Measurements from ENCODE around the gene TMEM178B.
"Not testable (repeated sequence)": the region's sequence is repeated elsewhere in the genome, so short reads cannot be mapped to it uniquely, and the experiment has no call there.

The TMEM178B gene

DNA sequence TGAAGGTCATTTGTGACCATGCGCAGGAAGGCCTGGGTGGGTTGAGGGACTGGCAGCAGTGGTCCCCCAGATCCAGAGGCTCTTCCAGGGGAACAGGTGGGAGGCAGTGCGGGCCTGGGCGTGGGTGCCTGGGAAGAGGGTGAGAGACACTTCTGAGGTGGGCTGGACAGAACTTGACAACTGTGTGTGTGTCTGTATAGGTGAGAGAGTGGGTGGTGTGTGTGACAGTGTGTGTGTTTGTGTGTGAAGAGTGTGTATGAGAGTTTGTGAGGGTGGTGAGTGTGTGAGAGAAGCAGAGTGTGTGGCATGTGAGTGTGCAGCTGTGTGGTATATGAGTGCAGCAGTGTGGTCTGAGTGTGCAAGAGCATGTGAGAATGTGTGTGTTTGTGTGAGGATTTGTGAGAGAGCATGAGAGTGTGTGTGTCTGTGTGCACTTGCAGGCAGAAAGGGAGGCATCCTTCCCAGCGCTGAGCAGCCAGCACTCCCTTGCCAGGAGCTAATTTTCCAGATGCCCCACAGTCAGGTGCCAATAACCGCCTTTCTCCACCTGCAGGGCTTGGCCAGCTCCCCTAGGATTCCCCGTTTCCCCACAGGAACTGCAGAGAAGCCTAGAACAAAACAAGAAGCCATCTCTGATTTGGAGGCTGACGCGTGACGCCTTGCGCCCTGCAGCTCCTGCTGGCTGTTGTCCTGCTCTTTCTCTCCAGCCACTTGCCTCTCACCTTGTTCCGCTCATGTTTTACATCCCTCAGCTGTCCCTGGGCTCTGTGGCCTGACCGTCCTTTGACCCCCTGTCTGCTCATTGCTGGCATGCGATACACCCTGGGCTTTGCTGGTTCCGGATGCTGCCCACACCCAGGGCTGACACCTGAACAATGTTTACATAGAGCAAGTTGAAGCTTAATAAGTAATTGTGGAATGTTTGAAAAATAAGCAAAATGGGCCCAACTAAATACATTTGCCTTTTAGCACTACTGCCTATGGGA, 88.0 kb downstream of the TMEM178B start:
- Histone ChIP-seq H3K27me3 (no peaks in the 10 kb centered on the region), H3K4me3 (no peak overlapping the region), H3K9ac (no peak overlapping the region), H4K20me1 (no peaks in the 10 kb centered on the region), H3K36me3 (no peaks in the 10 kb centered on the region), H3K9me3 (replicated peaks in 1 of 11) (peaks cover 0 to 10% (median 7%) of the 10 kb centered on the region in 11 experiments; a peak in 9 of 22 replicates), H3K4me2 (no peak overlapping the region), H3K27ac (no peak overlapping the region), H3K4me1 (peaks cover 5 to 26% (median 24%) of the 10 kb centered on the region in 10 experiments; a peak in 19 of 20 replicates)
- no peak for TF ChIP-seq Cebpa-rat (IDR thresholded peaks at IDR 0.05)

- Histone ChIP-seq H3K9ac (no peak overlapping the region), H3K27me3 (no peaks in the 10 kb centered on the region), H3K4me2 (0 out of 22 replicates have a peak overlapping the region, but pooled peaks of 1 of the 11 experiments have one; percentile 2), H3K9me3 (replicated peaks in 1 of 11) (peaks cover 0 to 17% (median 9%) of the 10 kb centered on the region in 11 experiments; a peak in 11 of 22 replicates), H4K20me1 (no peaks in the 10 kb centered on the region), H3K4me3 (no peak overlapping the region), H3K36me3 (no peaks in the 10 kb centered on the region), H3K27ac (no peak overlapping the region), H3K4me1 (peaks cover 0 to 16% (median 12%) of the 10 kb centered on the region in 10 experiments; a peak in 11 of 20 replicates)
- TF ChIP-seq Cebpa-rat (IDR thresholded peaks at IDR 0.05), result no peak
Measured at GRCh38 chr7:141165521-141165920, 91.7 kb downstream of the TMEM178B start.

- peaks cover 0 to 17% (median 9%) of the 10 kb centered on the region in 11 experiments; a peak in 11 of 22 replicates for H3K9me3 ChIP-seq (replicated peaks in 1 of 11)
- no peaks in the 10 kb centered on the region for H3K27me3 ChIP-seq
- H3K4me2 ChIP-seq, result peak overlapping the region in 2 of 11 experiments; percentile 48 to 56; a peak in 1 of 22 replicates
- no peak overlapping the region for H3K4me3 ChIP-seq
- no peak for TF ChIP-seq Cebpa-rat (IDR thresholded peaks at IDR 0.05)
- no peak overlapping the region for H3K9ac ChIP-seq
- peaks cover 0 to 16% (median 12%) of the 10 kb centered on the region in 10 experiments; a peak in 11 of 20 replicates for H3K4me1 ChIP-seq
- H3K27ac ChIP-seq, result no peak overlapping the region
- no peaks in the 10 kb centered on the region for H3K36me3 ChIP-seq
- no peaks in the 10 kb centered on the region for H4K20me1 ChIP-seq
Measured at GRCh38 chr7:141166926-141167325, 93.1 kb downstream of the TMEM178B start.

GRCh38 chr7:141167381-141167964, 93.6 kb downstream of the TMEM178B start:
- TF ChIP-seq Cebpa-rat (IDR thresholded peaks at IDR 0.05), result no peak
- 0 out of 22 replicates have a peak overlapping the region, but pooled peaks of 1 of the 11 experiments have one; percentile 28 for H3K9ac ChIP-seq
- H3K4me1 ChIP-seq, result peaks cover 0 to 16% (median 12%) of the 10 kb centered on the region in 10 experiments; a peak in 11 of 20 replicates
- no peaks in the 10 kb centered on the region for H4K20me1 ChIP-seq
- peak overlapping the region in 8 of 11 experiments; percentile 3 to 56 (median 37); a peak in 12 of 22 replicates for H3K4me2 ChIP-seq
- H3K4me3 ChIP-seq, result no peak overlapping the region
- no peaks in the 10 kb centered on the region for H3K36me3 ChIP-seq
- H3K27me3 ChIP-seq, result no peaks in the 10 kb centered on the region
- peaks cover 0 to 17% (median 9%) of the 10 kb centered on the region in 11 experiments; a peak in 11 of 22 replicates for H3K9me3 ChIP-seq (replicated peaks in 1 of 11)
- no peak overlapping the region for H3K27ac ChIP-seq

- not testable (repeated sequence) for H3K27ac ChIP-seq, H3K27me3 ChIP-seq, H3K4me2 ChIP-seq, H4K20me1 ChIP-seq, H3K9ac ChIP-seq, H3K4me3 ChIP-seq, H3K36me3 ChIP-seq
- Histone ChIP-seq H3K4me1 (peaks cover 0 to 16% (median 12%) of the 10 kb centered on the region in 10 experiments; a peak in 11 of 20 replicates), H3K9me3 (replicated peaks in 1 of 11) (peaks cover 0 to 11% (median 4%) of the 10 kb centered on the region in 11 experiments; a peak in 8 of 22 replicates)
Measured at GRCh38 chr7:141169157-141169556, 95.3 kb downstream of the TMEM178B start.

- H3K9me3 ChIP-seq (replicated peaks in 1 of 11); H3K4me2 ChIP-seq; H3K36me3 ChIP-seq; H3K4me1 ChIP-seq; H3K4me3 ChIP-seq; H3K27ac ChIP-seq; H3K9ac ChIP-seq; H4K20me1 ChIP-seq; H3K27me3 ChIP-seq: not testable (repeated sequence)
Measured at GRCh38 chr7:141175728-141176127, 101.9 kb downstream of the TMEM178B start.

GRCh38 chr7:141177120-141177519, 103.3 kb downstream of the TMEM178B start:
- not testable (repeated sequence) for H3K27me3 ChIP-seq; H3K4me1 ChIP-seq; H3K36me3 ChIP-seq; H3K9ac ChIP-seq; H3K27ac ChIP-seq; H3K4me3 ChIP-seq; H3K9me3 ChIP-seq (replicated peaks in 1 of 11); H4K20me1 ChIP-seq
- peak overlapping the region in 9 of 11 experiments; percentile 18 to 33 (median 25); a peak in 10 of 22 replicates for H3K4me2 ChIP-seq

GRCh38 chr7:141178486-141179135, 104.7 kb downstream of the TMEM178B start:
- H3K27me3 ChIP-seq, result no peaks in the 10 kb centered on the region
- no peaks in the 10 kb centered on the region for H3K36me3 ChIP-seq
- H3K4me2 ChIP-seq, result 0 out of 22 replicates have a peak overlapping the region, but pooled peaks of 1 of the 11 experiments have one; percentile 5

More at GRCh38 chr7:141178486-141179135, 104.7 kb downstream of the TMEM178B start:
- no peak overlapping the region for H3K9ac ChIP-seq
- no peak overlapping the region for H3K27ac ChIP-seq
- H3K4me1 ChIP-seq, result peaks cover 0 to 6% (median 0%) of the 10 kb centered on the region in 10 experiments; a peak in 4 of 20 replicates
- H3K9me3 ChIP-seq (replicated peaks in 1 of 11), result peaks cover 0 to 13% (median 0%) of the 10 kb centered on the region in 11 experiments; a peak in 4 of 22 replicates
- no peak for TF ChIP-seq Cebpa-rat (IDR thresholded peaks at IDR 0.05)
- H4K20me1 ChIP-seq, result no peaks in the 10 kb centered on the region
- H3K4me3 ChIP-seq, result no peak overlapping the region
